ENCODE data around the gene LLGL2.

LLGL2 gene

DNA sequence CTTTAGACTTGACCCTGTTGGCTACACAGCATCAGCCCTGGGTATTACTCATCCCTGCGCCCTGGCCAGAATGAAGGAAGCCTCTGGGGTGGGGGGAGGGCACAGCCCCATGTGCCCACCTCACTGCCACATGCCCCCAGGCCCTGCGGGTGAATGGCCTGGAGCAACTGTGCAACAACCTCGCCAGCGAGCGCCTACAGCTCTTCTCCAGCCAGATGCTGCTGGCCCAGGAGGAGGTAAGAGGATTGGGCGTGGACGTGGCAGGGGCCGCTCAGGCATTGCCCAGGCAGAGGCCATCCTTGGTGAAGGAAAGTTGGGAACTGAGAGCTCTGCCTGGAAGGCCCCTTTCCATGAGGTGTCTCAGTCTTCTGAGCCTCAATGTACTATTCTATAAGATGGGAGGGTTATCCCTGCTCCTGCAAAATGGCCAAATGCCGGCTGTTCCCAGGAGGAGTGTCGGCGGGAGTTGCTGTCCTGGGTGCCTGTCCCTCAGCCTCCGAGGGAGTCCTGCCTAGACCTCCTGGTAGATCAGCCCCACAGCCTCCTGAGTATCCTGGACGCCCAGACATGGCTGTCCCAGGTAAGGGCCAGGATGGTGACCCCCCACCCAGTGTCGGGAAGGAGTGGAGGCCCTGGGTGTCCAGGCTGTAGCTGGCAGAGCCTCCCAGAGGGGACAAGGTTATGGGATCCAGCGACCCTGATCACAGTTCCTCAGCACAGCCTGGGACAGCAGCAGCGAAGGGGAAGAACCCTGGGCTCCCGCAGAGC, 71.0 kb downstream of the LLGL2 start:
- Histone ChIP-seq H3K27ac (ENCODE audit: low read depth in 2 of 2, low read length in 2 of 2) (no peak overlapping the region), H3K9me3 (ENCODE audit: control insufficient read depth in 2 of 2, low read length in 2 of 2) (no peaks in the 10 kb centered on the region), H3K9ac (ENCODE audit: low read depth in 1 of 2, low read length in 2 of 2) (no peak overlapping the region), H3K36me3 (ENCODE audit: control insufficient read depth in 2 of 2, insufficient read depth in 2 of 2, low read length in 2 of 2) (no peaks in the 10 kb centered on the region), H3K4me3 (ENCODE audit: low read length in 2 of 2) (no peak overlapping the region), H3K27me3 (ENCODE audit: control insufficient read depth in 2 of 2, insufficient read depth in 2 of 2, low read length in 2 of 2) (no peaks in the 10 kb centered on the region), H3K4me1 (ENCODE audit: control insufficient read depth in 2 of 2, insufficient read depth in 2 of 2, low read length in 2 of 2) (peaks cover 0 to 2% of the 10 kb centered on the region in 2 donors)

DNA sequence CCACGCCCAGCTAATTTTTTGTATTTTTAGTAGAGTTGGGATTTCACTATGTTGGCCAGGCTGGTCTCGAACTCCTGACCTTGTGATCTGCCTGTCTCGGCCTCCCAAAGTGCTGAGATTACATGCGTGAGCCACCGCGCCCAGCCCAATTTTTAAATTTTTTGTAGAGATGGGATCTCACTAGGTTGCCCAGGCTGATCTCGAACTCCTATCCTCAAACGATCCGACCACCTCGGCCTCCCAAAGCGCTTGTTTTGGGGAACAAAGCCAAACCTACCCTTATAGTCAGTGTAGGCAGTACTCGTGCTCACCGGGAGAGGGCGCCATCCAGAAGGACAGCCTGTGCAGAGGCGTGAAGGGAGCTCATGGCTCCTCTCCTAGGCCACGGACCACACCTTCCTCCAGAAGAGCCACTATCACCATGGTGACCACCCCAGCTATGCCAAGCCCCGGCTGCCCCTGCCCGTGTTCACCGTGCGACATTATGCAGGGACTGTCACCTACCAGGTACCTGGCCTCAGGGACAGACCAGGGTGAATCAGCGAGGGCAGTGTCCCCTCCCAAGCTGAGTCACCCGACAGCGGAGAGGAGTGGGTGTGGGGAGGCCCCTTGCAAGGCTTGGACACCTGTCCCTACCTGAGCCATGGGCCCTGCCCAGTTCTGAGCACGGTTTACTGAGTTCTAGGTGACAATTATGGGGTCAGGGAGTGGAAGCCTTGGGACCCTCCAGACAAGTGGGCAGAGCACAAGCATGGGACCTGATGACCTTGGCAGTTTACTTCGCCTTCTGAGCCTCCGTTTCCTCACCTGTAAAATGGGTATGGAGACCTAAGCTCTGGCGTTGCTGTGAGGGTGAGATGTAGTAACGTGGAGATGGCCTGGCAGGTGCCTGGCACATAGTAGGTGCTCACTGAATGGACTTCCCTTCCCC, 75.8 kb downstream of the LLGL2 start:
- Histone ChIP-seq H3K9me3 (ENCODE audit: control insufficient read depth in 2 of 2, low read length in 2 of 2) (no peaks in the 10 kb centered on the region), H3K36me3 (ENCODE audit: control insufficient read depth in 2 of 2, insufficient read depth in 2 of 2, low read length in 2 of 2) (no peaks in the 10 kb centered on the region), H3K4me1 (ENCODE audit: control insufficient read depth in 2 of 2, insufficient read depth in 2 of 2, low read length in 2 of 2) (peaks cover 11 to 25% of the 10 kb centered on the region in 2 donors), H3K4me3 (ENCODE audit: low read length in 2 of 2) (no peak overlapping the region), H3K27me3 (ENCODE audit: control insufficient read depth in 2 of 2, insufficient read depth in 2 of 2, low read length in 2 of 2) (no peaks in the 10 kb centered on the region), H3K9ac (ENCODE audit: low read depth in 1 of 2, low read length in 2 of 2) (no peak overlapping the region), H3K27ac (ENCODE audit: low read depth in 2 of 2, low read length in 2 of 2) (peak overlapping the region; percentile 30 to 58)

GRCh38 chr17:75602644-75603043, 77.1 kb downstream of the LLGL2 start:
- Histone ChIP-seq H3K4me3 (ENCODE audit: low read length in 2 of 2) (no peak overlapping the region), H3K4me1 (ENCODE audit: control insufficient read depth in 2 of 2, insufficient read depth in 2 of 2, low read length in 2 of 2) (peaks cover 11 to 31% of the 10 kb centered on the region in 2 donors), H3K27me3 (ENCODE audit: control insufficient read depth in 2 of 2, insufficient read depth in 2 of 2, low read length in 2 of 2) (no peaks in the 10 kb centered on the region), H3K9ac (ENCODE audit: low read depth in 1 of 2, low read length in 2 of 2) (no peak overlapping the region), H3K36me3 (ENCODE audit: control insufficient read depth in 2 of 2, insufficient read depth in 2 of 2, low read length in 2 of 2) (no peaks in the 10 kb centered on the region), H3K9me3 (ENCODE audit: control insufficient read depth in 2 of 2, low read length in 2 of 2) (no peaks in the 10 kb centered on the region), H3K27ac (ENCODE audit: low read depth in 2 of 2, low read length in 2 of 2) (peak overlapping the region in 1 of 2 donors; percentile 85)

DNA sequence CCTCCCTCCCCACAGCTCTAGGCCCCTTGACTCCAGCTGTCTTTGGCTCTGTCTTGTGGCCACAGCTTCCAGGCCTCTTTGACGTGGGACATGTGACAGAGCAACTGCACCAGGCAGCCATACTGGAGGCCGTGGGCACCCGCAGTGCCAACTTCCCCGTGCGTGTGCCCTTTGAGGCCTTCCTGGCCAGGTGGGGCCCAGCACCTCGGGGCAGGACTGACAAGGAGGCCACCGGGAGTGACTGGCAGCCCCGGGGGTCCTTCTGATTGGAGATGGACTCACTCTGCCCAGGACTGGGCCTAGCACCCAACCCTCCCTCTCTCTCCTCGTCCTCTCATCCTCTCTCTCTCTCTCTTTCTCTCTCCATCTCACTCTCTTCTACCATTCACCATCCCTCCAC, 77.6 kb downstream of the LLGL2 start:
- no peaks in the 10 kb centered on the region for H3K27me3 ChIP-seq (ENCODE audit: control insufficient read depth in 2 of 2, insufficient read depth in 2 of 2, low read length in 2 of 2)
- H3K27ac ChIP-seq (ENCODE audit: low read depth in 2 of 2, low read length in 2 of 2): peak overlapping the region; percentile 61 to 85
- H3K36me3 ChIP-seq (ENCODE audit: control insufficient read depth in 2 of 2, insufficient read depth in 2 of 2, low read length in 2 of 2): no peaks in the 10 kb centered on the region
- no peak overlapping the region for H3K4me3 ChIP-seq (ENCODE audit: low read length in 2 of 2)
- peaks cover 11 to 33% of the 10 kb centered on the region in 2 donors for H3K4me1 ChIP-seq (ENCODE audit: control insufficient read depth in 2 of 2, insufficient read depth in 2 of 2, low read length in 2 of 2)
- no peak overlapping the region for H3K9ac ChIP-seq (ENCODE audit: low read depth in 1 of 2, low read length in 2 of 2)
- H3K9me3 ChIP-seq (ENCODE audit: control insufficient read depth in 2 of 2, low read length in 2 of 2): no peaks in the 10 kb centered on the region

GRCh38 chr17:75604034-75604695, 78.7 kb downstream of the LLGL2 start:
- H3K27ac ChIP-seq (ENCODE audit: low read depth in 2 of 2, low read length in 2 of 2): peak overlapping the region; percentile 61 to 85
- H3K9ac ChIP-seq (ENCODE audit: low read depth in 1 of 2, low read length in 2 of 2): peak overlapping the region in 1 of 2 donors; percentile 33
- no peaks in the 10 kb centered on the region for H3K36me3 ChIP-seq (ENCODE audit: control insufficient read depth in 2 of 2, insufficient read depth in 2 of 2, low read length in 2 of 2)
- H3K27me3 ChIP-seq (ENCODE audit: control insufficient read depth in 2 of 2, insufficient read depth in 2 of 2, low read length in 2 of 2): no peaks in the 10 kb centered on the region
- H3K4me1 ChIP-seq (ENCODE audit: control insufficient read depth in 2 of 2, insufficient read depth in 2 of 2, low read length in 2 of 2): peaks cover 11 to 33% of the 10 kb centered on the region in 2 donors
- H3K4me3 ChIP-seq (ENCODE audit: low read length in 2 of 2): peak overlapping the region in 1 of 2 donors; percentile 13
- H3K9me3 ChIP-seq (ENCODE audit: control insufficient read depth in 2 of 2, low read length in 2 of 2): no peaks in the 10 kb centered on the region

GRCh38 chr17:75605790-75606189, 80.3 kb downstream of the LLGL2 start:
- Histone ChIP-seq H3K4me3 (ENCODE audit: low read length in 2 of 2) (no peak overlapping the region), H3K9ac (ENCODE audit: low read depth in 1 of 2, low read length in 2 of 2) (no peak overlapping the region), H3K9me3 (ENCODE audit: control insufficient read depth in 2 of 2, low read length in 2 of 2) (no peaks in the 10 kb centered on the region), H3K27ac (ENCODE audit: low read depth in 2 of 2, low read length in 2 of 2) (no peak overlapping the region), H3K4me1 (ENCODE audit: control insufficient read depth in 2 of 2, insufficient read depth in 2 of 2, low read length in 2 of 2) (peaks cover 18 to 44% of the 10 kb centered on the region in 2 donors), H3K36me3 (ENCODE audit: control insufficient read depth in 2 of 2, insufficient read depth in 2 of 2, low read length in 2 of 2) (no peaks in the 10 kb centered on the region), H3K27me3 (ENCODE audit: control insufficient read depth in 2 of 2, insufficient read depth in 2 of 2, low read length in 2 of 2) (no peaks in the 10 kb centered on the region)

- Histone ChIP-seq H3K27me3 (ENCODE audit: control insufficient read depth in 2 of 2, insufficient read depth in 2 of 2, low read length in 2 of 2) (no peaks in the 10 kb centered on the region), H3K27ac (ENCODE audit: low read depth in 2 of 2, low read length in 2 of 2) (peak overlapping the region; percentile 43 to 65), H3K4me3 (ENCODE audit: low read length in 2 of 2) (no peak overlapping the region), H3K9ac (ENCODE audit: low read depth in 1 of 2, low read length in 2 of 2) (no peak overlapping the region), H3K9me3 (ENCODE audit: control insufficient read depth in 2 of 2, low read length in 2 of 2) (no peaks in the 10 kb centered on the region), H3K4me1 (ENCODE audit: control insufficient read depth in 2 of 2, insufficient read depth in 2 of 2, low read length in 2 of 2) (peaks cover 29 to 49% of the 10 kb centered on the region in 2 donors), H3K36me3 (ENCODE audit: control insufficient read depth in 2 of 2, insufficient read depth in 2 of 2, low read length in 2 of 2) (no peaks in the 10 kb centered on the region)
Measured at GRCh38 chr17:75607086-75607485, 81.6 kb downstream of the LLGL2 start.

GRCh38 chr17:75610103-75610984, 84.8 kb downstream of the LLGL2 start:
- Histone ChIP-seq H3K9ac (ENCODE audit: low read depth in 1 of 2, low read length in 2 of 2) (peak overlapping the region; percentile 74 to 80), H3K27me3 (ENCODE audit: control insufficient read depth in 2 of 2, insufficient read depth in 2 of 2, low read length in 2 of 2) (no peaks in the 10 kb centered on the region), H3K36me3 (ENCODE audit: control insufficient read depth in 2 of 2, insufficient read depth in 2 of 2, low read length in 2 of 2) (peaks cover 11 to 12% of the 10 kb centered on the region in 2 donors), H3K4me3 (ENCODE audit: low read length in 2 of 2) (peak overlapping the region; percentile 65 to 67), H3K27ac (ENCODE audit: low read depth in 2 of 2, low read length in 2 of 2) (peak overlapping the region; percentile 89 to 94), H3K4me1 (ENCODE audit: control insufficient read depth in 2 of 2, insufficient read depth in 2 of 2, low read length in 2 of 2) (peaks cover 32 to 56% of the 10 kb centered on the region in 2 donors), H3K9me3 (ENCODE audit: control insufficient read depth in 2 of 2, low read length in 2 of 2) (no peaks in the 10 kb centered on the region)

DNA sequence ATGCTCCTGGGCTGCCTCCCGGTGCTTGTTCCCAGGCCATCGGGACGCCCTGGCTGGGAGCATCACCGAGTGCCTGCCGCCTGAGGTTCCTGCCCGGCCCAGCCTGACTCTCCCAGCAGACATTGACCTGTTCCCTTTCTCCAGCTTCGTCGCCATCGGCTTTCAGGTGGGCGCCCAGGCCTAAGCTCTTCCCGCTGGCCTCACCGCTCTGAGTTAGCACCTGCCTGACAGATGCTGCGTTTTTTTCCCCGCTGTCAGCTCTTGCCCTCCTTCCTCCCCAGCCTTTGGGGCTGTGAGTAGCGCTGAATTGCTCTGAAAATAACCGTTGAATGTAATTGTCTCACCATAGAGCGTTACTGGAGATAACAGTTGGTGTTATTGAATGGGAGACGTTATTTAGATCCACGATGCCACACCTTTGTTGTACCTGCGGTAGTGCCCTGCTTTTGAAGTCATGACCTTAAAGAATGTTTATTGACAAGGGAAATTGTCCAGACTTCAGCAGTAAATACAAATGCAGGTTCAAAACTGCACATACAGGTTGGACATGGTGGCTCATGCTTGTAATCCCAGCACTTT, 86.4 kb downstream of the LLGL2 start:
- Histone ChIP-seq H3K4me1 (ENCODE audit: control insufficient read depth in 2 of 2, insufficient read depth in 2 of 2, low read length in 2 of 2) (peaks cover 43 to 66% of the 10 kb centered on the region in 2 donors), H3K36me3 (ENCODE audit: control insufficient read depth in 2 of 2, insufficient read depth in 2 of 2, low read length in 2 of 2) (peaks cover 22 to 23% of the 10 kb centered on the region in 2 donors), H3K4me3 (ENCODE audit: low read length in 2 of 2) (peak overlapping the region; percentile 65 to 67), H3K27me3 (ENCODE audit: control insufficient read depth in 2 of 2, insufficient read depth in 2 of 2, low read length in 2 of 2) (no peaks in the 10 kb centered on the region), H3K9ac (ENCODE audit: low read depth in 1 of 2, low read length in 2 of 2) (peak overlapping the region; percentile 74 to 80), H3K27ac (ENCODE audit: low read depth in 2 of 2, low read length in 2 of 2) (peak overlapping the region; percentile 89 to 94), H3K9me3 (ENCODE audit: control insufficient read depth in 2 of 2, low read length in 2 of 2) (no peaks in the 10 kb centered on the region)

Measured in mucosa of rectum (tissue), 2 donors.